ENCODE data around the gene MYL11. TPM values are rescaled to one million over a fixed set of nuclear protein-coding genes. Genes with fewer than 3 reads are reported as not detected.
A peak's percentile ranks its signal among the peaks of the same experiment; 100 is the strongest.

The MYL11 gene
- polyA plus RNA-seq, 2 of the 4 experiments (the other 2 are of a cell fraction) = 0.46 TPM; not detected in 1

GRCh38 chr16:30372038-30372712 is 2.4 kb upstream of the MYL11 start:
- CTCF ChIA-PET = interaction anchor here (1.0 to 1.9 kb wide), 9 partner anchors 14 to 39 kb away, joined by 3 to 10 read pairs (median 4); partner anchors contain the start of gene ZNF48
- no peaks in the 10 kb centered on the region for H3K9me3 ChIP-seq
- 65% methylated on average over 6 of the region's 6 CpGs for WGBS (ENCODE audit: missing lambda C conversion rate)
- peak overlapping the region in 1 of 2 experiments; percentile 65; a peak in 2 of 6 replicates for H3K27ac ChIP-seq
- H3K4me1 ChIP-seq = peaks cover 24% of the 10 kb centered on the region
- no peak overlapping the region for H3K4me2 ChIP-seq
- DNase-seq (ENCODE audit: low read depth in 1 of 2, low spot score in 1 of 2) (no peak), FAIRE-seq (no peak), ATAC-seq (no peak)
- POLR2A ChIA-PET = interaction anchor here (1.2 to 2.0 kb wide), 3 partner anchors 14 to 286 kb away, joined by 3 to 11 read pairs (median 8); partner anchors contain the start of gene ZNF48
- TF ChIP-seq ZSCAN20 (CRISPR knock-in tag; IDR thresholded peaks at IDR 0.05) = no peak
- no peak for TF ChIP-seq TFCP2L1 (CRISPR knock-in tag; IDR thresholded peaks at IDR 0.05)
- TF ChIP-seq MAFK (IDR thresholded peaks at IDR 0.05; ENCODE audit: partially characterized antibody) = no peak
- no peak for TF ChIP-seq GATA3 (IDR thresholded peaks at IDR 0.05; ENCODE audit: borderline replicate concordance)
- no peak for TF ChIP-seq PBX3 (IDR thresholded peaks at IDR 0.05)
- no peak for TF ChIP-seq ZNF302 (CRISPR knock-in tag; IDR thresholded peaks at IDR 0.05)
- no peak for TF ChIP-seq POLR2AphosphoS2 (conservative IDR thresholded peaks at IDR 0.05; ENCODE audit: low read length)
- TF ChIP-seq JUN (IDR thresholded peaks at IDR 0.05) = no peak
- TF ChIP-seq REST (IDR thresholded peaks at IDR 0.05) = no peak
- TF ChIP-seq NR3C1 (IDR thresholded peaks at IDR 0.05) = no peak
- no peak for TF ChIP-seq FOSB (CRISPR knock-in tag; IDR thresholded peaks at IDR 0.05)
- no peak for TF ChIP-seq ZFP36 (IDR thresholded peaks at IDR 0.05; ENCODE audit: borderline replicate concordance, partially characterized antibody)
- no peak for TF ChIP-seq EHF (CRISPR knock-in tag; IDR thresholded peaks at IDR 0.05)
- no peak for TF ChIP-seq FOXS1 (CRISPR knock-in tag; IDR thresholded peaks at IDR 0.05)
- no peak overlapping the region for H3K4me3 ChIP-seq

- ATAC-seq = no peak
- CTCF ChIA-PET = interaction anchor here (1.3 to 1.5 kb wide), 3 partner anchors 14 to 37 kb away, joined by 3 to 4 read pairs (median 3); no protein-coding TSS in a partner anchor
These were observed 1.9 kb upstream of the MYL11 start for GRCh38 chr16:30372725-30373124.

More at GRCh38 chr16:30372725-30373124, 1.9 kb upstream of the MYL11 start:
- Histone ChIP-seq H3K4me2 (no peak overlapping the region), H3K27ac (no peak overlapping the region; a peak in 1 of 6 replicates), H3K4me1 (peaks cover 22% of the 10 kb centered on the region), H3K9me3 (no peaks in the 10 kb centered on the region), H3K4me3 (no peak overlapping the region)
- 89% methylated on average over 5 of the region's 5 CpGs for WGBS (ENCODE audit: missing lambda C conversion rate)
- no peak for DNase-seq (ENCODE audit: low read depth in 1 of 2, low spot score in 1 of 2)
- POLR2A ChIA-PET = no interaction called here
- no peak for FAIRE-seq
- no peak for TF ChIP-seq RNF2 (IDR thresholded peaks at IDR 0.05; ENCODE audit: borderline replicate concordance, low read depth)
- TF ChIP-seq KDM1A (IDR thresholded peaks at IDR 0.05; ENCODE audit: low read depth) = no peak
- no peak for TF ChIP-seq FOSB (CRISPR knock-in tag; IDR thresholded peaks at IDR 0.05)
- TF ChIP-seq MAZ (IDR thresholded peaks at IDR 0.05; ENCODE audit: borderline replicate concordance, low read depth, low read length) = no peak
- no peak for TF ChIP-seq HMGXB4 (CRISPR knock-in tag; IDR thresholded peaks at IDR 0.05; ENCODE audit: borderline replicate concordance)
- TF ChIP-seq ZFP36 (IDR thresholded peaks at IDR 0.05; ENCODE audit: borderline replicate concordance, partially characterized antibody) = no peak
- TF ChIP-seq ZC3H11A (IDR thresholded peaks at IDR 0.05) = no peak
- TF ChIP-seq HDAC2 (IDR thresholded peaks at IDR 0.05) = no peak
- no peak for TF ChIP-seq CHD4 (IDR thresholded peaks at IDR 0.05; ENCODE audit: borderline replicate concordance)
- TF ChIP-seq ATOH8 (CRISPR knock-in tag; IDR thresholded peaks at IDR 0.05; ENCODE audit: low read depth) = no peak
